ENCODE results near the gene TDRD6.
"Not testable (repeated sequence)": the region's sequence is repeated elsewhere in the genome, so short reads cannot be mapped to it uniquely, and the experiment has no call there.

Gene TDRD6

GRCh38 chr6:46743425-46744158, 55.9 kb downstream of the TDRD6 start:
- no peak for DNase-seq (ENCODE audit: low read depth)

DNA sequence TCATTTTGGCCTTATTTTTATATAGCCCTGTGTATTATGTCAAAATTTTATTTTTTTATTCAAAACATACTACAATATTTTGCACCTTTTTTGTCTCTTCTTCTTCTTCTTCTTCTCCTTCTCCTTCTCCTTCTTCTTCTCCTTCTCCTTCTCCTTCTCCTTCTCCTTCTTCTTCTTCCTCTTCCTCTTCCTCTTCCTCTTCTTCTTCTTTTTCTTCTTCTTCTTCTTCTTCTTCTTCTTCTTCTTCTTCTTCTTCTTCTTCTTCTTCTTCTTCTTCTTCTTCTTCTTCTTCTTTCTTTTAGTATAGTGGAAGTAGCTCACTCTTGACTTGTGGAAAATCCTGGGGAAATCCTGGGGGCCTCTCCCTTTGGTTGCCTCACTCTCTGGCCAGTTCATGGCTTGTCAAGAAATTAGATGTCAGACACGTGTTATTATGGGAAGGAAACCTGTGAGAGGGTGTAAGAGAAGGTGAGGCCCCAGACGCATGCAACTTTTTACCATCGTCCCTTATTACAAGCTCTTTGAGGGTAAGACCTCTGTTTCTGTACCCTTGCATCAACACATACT, 56.6 kb downstream of the TDRD6 start:
- not testable (repeated sequence) for DNase-seq (ENCODE audit: low read depth)

DNA sequence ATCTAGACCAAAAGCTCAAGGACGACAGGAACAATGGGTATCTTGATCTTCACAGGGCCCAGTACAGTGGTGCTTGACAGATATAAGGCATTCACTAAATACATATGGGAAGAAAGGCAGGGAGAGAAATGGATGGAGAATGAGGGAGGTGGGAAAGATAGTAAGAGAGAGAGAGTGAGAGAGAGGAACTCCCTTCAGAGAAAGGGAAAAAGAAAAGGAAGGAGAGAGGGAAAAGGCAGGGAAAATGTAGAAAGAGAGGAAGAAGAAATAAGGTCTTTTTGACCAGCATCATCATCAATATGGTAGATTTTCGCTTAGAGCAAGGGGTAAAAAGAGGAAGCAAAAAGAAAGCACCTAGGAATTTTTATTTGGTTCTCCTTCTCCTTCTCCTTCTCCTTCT, 58.3 kb downstream of the TDRD6 start:
- no peak for DNase-seq (ENCODE audit: low read depth)

- no peak for DNase-seq (ENCODE audit: low read depth)
Observed at GRCh38 chr6:46746696-46747095, 59.0 kb downstream of the TDRD6 start, which contains the start of gene ANKRD66. Gene ANKRD66 (plus strand): TSS chr6:46746933. CDS start chr6:46751949, 5,016 bp downstream.

- no peak for DNase-seq (ENCODE audit: low read depth)
Observed at GRCh38 chr6:46748940-46749503, 61.3 kb downstream of the TDRD6 start.

GRCh38 chr6:46749731-46750130, 62.0 kb downstream of the TDRD6 start:
- DNase-seq (ENCODE audit: low read depth) = no peak

- no peak for DNase-seq (ENCODE audit: low read depth)
Observed at GRCh38 chr6:46751658-46752057, 64.0 kb downstream of the TDRD6 start.
